ENCODE measurements around the gene TNFSF12.

Gene TNFSF12

DNA sequence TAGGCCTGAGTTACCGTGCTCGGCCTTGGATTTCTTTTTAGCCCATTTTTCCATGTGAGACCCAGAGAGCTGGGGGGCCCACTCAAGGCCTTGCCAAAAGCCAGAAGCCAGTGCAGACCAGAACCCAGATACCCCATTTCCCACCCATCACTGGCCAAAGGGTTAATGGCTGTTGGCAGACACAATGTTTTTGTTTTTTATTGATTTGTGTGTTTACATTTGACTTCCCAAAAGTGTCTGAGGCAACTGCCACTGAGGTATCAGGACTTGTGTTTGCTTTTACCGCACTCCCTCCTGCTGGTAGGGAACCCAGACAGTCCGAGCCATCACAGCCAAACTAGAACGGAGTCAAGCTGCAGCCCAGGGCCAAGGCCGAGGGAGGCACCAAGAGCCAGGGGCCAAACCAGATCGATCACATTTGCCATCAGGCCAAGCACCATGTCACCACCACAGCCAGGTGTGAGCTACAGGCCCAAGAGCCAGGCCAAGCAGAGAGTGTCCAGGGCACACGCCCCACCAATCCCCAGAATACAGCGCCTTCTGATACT, 7.7 kb upstream of the TNFSF12 start:
- no peak for DNase-seq (ENCODE audit: low read depth, low spot score)

- DNase-seq (ENCODE audit: low read depth, low spot score) = no peak
Measured at GRCh38 chr17:7544911-7545310, 3.9 kb upstream of the TNFSF12 start.

- no peak for DNase-seq (ENCODE audit: low read depth, low spot score)
Measured at GRCh38 chr17:7549401-7550055, 670 bp downstream of the TNFSF12 start.

DNA sequence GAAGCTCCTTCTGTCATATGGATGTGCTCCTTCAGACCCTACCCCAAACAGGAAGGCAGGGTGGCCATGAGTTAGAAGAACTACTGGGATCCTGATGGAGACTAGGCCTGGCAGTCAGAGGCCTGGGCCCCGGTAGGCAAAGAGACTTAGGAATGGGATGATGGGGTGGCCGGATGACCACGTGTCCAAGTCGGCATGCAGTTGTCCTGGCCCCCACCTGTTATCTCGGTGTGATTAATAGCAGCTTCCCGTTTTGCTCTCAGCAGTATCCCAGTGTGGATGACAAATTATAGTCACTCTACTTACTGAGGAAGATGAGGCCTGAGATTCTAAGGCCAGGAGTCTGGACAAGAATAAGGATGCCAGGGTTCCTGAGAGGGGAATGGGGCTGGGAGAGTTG, 1.5 kb downstream of the TNFSF12 start:
- DNase-seq (ENCODE audit: low read depth, low spot score) = no peak

- DNase-seq (ENCODE audit: low read depth, low spot score) = no peak
Measured at GRCh38 chr17:7551396-7551795, 2.5 kb downstream of the TNFSF12 start.

DNA sequence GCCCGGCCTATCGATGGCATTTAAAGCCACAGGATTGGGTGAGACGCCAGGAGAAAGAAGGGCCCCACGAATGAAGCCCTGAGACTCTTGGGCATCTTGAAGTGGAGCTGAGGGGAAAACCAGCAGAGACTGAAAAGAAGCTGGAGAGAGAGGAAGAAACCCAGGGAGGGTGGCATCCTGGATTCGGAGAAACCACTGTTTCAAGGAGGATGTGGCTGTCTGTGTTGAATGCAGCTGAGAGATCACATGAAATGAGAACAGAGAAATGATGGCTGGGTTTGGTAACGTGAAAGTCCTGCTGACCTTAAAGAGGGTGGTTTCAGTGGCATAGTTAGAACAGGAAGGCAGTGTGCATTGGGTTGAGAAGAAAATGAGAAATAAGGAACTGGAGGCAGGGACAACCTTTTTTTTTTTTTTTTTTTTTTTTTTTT, 3.8 kb downstream of the TNFSF12 start:
- DNase-seq (ENCODE audit: low read depth, low spot score) = no peak

DNA sequence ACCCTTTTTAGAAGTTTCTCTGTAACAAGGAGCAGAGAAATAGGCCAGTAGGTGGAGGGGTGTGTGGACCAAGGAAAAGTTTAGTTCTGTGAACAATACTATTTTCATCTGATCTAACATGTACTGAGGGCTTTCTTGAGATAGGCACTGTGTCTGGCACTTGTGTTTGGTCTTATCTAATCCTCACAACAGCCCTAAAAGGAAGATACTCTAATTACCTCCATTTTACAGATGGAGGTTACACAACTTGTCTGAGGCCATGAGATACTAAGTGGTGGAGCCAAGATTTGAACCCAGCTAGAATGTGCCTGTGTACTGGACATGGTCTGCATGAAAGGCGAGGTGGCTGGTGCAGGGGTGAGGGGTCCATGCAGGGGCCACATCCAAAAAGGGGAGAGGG, 4.5 kb downstream of the TNFSF12 start:
- no peak for DNase-seq (ENCODE audit: low read depth, low spot score)

GRCh38 chr17:7555320-7555948, 6.6 kb downstream of the TNFSF12 start:
- DNase-seq (ENCODE audit: low read depth, low spot score) = no peak

GRCh38 chr17:7556627-7557026, 7.8 kb downstream of the TNFSF12 start:
- DNase-seq (ENCODE audit: low read depth, low spot score) = no peak

DNA sequence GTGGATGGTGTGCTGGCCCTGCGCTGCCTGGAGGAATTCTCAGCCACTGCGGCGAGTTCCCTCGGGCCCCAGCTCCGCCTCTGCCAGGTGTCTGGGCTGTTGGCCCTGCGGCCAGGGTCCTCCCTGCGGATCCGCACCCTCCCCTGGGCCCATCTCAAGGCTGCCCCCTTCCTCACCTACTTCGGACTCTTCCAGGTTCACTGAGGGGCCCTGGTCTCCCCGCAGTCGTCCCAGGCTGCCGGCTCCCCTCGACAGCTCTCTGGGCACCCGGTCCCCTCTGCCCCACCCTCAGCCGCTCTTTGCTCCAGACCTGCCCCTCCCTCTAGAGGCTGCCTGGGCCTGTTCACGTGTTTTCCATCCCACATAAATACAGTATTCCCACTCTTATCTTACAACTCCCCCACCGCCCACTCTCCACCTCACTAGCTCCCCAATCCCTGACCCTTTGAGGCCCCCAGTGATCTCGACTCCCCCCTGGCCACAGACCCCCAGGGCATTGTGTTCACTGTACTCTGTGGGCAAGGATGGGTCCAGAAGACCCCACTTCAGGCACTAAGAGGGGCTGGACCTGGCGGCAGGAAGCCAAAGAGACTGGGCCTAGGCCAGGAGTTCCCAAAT, 8.4 kb downstream of the TNFSF12 start:
- no peak for DNase-seq (ENCODE audit: low read depth, low spot score)

GRCh38 chr17:7557775-7558543, 9.1 kb downstream of the TNFSF12 start:
- no peak for DNase-seq (ENCODE audit: low read depth, low spot score)

- no peak for DNase-seq (ENCODE audit: low read depth, low spot score)
Measured at GRCh38 chr17:7558544-7559319, 9.9 kb downstream of the TNFSF12 start, which contains the start of gene TNFSF13. Gene TNFSF13 (plus strand): TSS chr17:7558750. CDS start chr17:7559040, 290 bp downstream.

GRCh38 chr17:7559320-7560171, 10.7 kb downstream of the TNFSF12 start:
- no peak for DNase-seq (ENCODE audit: low read depth, low spot score)

GRCh38 chr17:7560172-7561027, 11.5 kb downstream of the TNFSF12 start:
- no peak for DNase-seq (ENCODE audit: low read depth, low spot score)

- DNase-seq (ENCODE audit: low read depth, low spot score) = no peak
Measured at GRCh38 chr17:7561028-7561575, 12.2 kb downstream of the TNFSF12 start.

DNA sequence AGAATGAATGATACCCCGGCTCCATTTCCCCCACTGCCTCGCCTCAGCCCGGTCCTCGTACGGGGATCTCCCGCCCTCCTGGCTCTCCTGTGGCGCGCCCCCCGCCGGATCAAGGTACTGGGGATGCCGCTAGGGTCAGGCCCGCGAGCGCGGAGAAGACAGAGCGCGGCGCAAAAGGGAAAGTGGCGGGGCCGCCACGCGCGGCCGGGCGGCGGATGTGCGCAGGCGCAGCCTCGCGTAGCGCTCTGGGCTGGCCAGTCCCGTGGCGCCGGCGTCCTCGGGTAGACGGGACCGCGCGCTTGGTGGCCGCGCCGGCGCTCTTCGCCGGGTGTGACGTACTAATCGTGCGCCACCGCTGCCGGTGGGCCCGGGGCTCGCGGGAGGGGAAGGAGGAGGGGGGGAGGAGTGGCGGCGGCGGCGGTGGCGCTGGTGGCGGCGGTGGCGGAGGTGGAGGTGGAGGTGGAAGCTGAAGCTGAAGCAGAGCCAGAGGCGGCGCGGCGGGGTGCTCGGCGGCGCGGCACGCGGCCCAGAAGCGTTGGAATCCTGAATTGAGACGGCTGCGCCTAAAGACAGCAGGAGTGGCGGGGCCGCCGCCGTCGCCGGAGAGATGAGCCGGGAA, 12.8 kb downstream of the TNFSF12 start, which contains the start of gene SENP3:
Gene SENP3, plus strand, starts transcription at position 331 of the 619 bp plus-strand sequence. CDS start 1,158 bp downstream, outside the sequence.
- no peak for DNase-seq (ENCODE audit: low read depth, low spot score)

DNA sequence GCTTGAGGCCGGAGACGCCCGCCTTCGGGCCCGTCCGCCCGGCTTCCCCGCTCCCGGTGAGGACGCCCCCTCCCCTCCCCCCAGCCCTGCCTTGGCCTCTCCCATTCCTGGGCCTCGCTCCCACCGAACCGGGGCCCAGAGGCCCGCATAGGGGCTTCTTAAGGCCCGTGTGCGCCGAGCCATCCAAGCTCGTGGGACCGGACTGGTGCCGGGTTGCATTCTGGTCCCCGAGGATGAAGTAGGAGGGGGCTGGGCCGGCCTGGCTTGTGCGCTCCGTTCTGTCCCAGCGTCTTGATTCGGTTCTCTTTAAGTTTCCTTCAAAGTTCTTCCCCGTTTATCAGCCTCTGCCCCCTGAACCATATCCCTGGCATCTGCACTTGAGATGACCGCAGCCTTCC, 13.3 kb downstream of the TNFSF12 start:
- DNase-seq (ENCODE audit: low read depth, low spot score) = no peak

- no peak for DNase-seq (ENCODE audit: low read depth, low spot score)
Measured at GRCh38 chr17:7563115-7563869, 14.4 kb downstream of the TNFSF12 start.
